Measurements from ENCODE around the gene TGIF1.

Gene TGIF1

DNA sequence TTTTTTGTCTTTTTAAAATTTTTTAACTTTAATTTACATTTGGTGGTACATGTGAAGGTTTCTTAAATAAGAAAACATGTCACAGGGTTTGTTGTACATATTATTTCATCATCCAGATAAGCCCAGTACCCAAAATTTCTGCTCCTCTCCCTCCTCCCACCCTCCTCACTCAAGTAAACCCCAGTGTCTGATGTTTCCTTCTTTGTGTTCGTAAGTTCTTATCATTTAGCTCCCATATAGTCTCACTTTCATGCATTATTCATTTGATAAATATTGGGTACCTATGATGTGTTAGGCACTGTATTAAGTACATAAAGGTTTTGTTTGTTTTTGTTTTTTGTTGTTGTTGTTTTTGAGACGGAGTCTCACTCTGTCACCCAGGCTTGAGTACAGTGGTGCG, 5.7 kb upstream of the TGIF1 start:
- CTCF ChIA-PET = no interaction called here
- TF ChIP-seq TARDBP (IDR thresholded peaks at IDR 0.05) = no peak
- no peak for TF ChIP-seq FOXM1 (IDR thresholded peaks at IDR 0.05; ENCODE audit: borderline replicate concordance)
- TF ChIP-seq ZNF384 (IDR thresholded peaks at IDR 0.05) = no peak
- TF ChIP-seq, protein P1, sequence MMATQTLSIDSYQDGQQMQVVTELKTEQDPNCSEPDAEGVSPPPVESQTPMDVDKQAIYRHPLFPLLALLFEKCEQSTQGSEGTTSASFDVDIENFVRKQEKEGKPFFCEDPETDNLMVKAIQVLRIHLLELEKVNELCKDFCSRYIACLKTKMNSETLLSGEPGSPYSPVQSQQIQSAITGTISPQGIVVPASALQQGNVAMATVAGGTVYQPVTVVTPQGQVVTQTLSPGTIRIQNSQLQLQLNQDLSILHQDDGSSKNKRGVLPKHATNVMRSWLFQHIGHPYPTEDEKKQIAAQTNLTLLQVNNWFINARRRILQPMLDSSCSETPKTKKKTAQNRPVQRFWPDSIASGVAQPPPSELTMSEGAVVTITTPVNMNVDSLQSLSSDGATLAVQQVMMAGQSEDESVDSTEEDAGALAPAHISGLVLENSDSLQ (IDR thresholded peaks at IDR 0.05) = no peak
- TF ChIP-seq LEF1 (IDR thresholded peaks at IDR 0.05; ENCODE audit: borderline replicate concordance) = no peak
- TF ChIP-seq CTBP1 (IDR thresholded peaks at IDR 0.05; ENCODE audit: borderline replicate concordance) = no peak
- no peak for TF ChIP-seq HDGF (IDR thresholded peaks at IDR 0.05; ENCODE audit: borderline replicate concordance)
- no peak for TF ChIP-seq SP1 (IDR thresholded peaks at IDR 0.05)
- no peak for TF ChIP-seq SUZ12 (IDR thresholded peaks at IDR 0.05)
- TF ChIP-seq FOXA1 (IDR thresholded peaks at IDR 0.05) = no peak
- TF ChIP-seq L3MBTL2 (conservative IDR thresholded peaks at IDR 0.05) = no peak
- no peak for TF ChIP-seq FOXK2 (IDR thresholded peaks at IDR 0.05)
- TF ChIP-seq BHLHE40 (IDR thresholded peaks at IDR 0.05; ENCODE audit: borderline replicate concordance) = no peak
- no peak for DNase-seq (ENCODE audit: extremely low spot score)
- POLR2A ChIA-PET = no interaction called here

DNA sequence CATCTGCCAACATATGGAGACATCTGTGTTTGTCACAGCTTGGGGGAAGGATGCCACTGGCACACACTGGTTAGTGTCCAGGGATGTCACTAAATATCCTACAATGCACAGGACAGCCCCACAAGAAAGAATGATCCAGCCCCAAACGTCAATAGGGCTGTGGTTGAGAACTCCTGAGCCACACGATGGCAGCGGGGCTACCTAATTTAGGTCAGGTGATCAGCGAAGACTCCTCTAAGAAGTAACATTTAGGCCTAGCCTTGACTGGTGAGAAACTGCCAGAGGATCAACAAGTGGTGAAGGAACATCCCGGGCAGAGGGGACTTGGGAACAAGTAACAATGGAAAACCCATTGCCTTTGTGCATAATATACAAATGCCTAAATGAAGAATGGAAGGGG, 5.0 kb upstream of the TGIF1 start:
- ChIA-PET POLR2A (no interaction called here), CTCF (no interaction called here)
- TF ChIP-seq ARNT (IDR thresholded peaks at IDR 0.05) = no peak
- TF ChIP-seq, protein P1 (IDR thresholded peaks at IDR 0.05) = no peak
- no peak for DNase-seq (ENCODE audit: extremely low spot score)

- POLR2A ChIA-PET = interaction anchor here (0.8 to 2.1 kb wide), 8 partner anchors 37 to 218 kb away, joined by 3 to 10 read pairs (median 4); no protein-coding TSS in a partner anchor
- CTCF ChIA-PET = interaction anchor here (0.6 kb wide), 1 partner anchor 16 kb away, joined by 3 read pairs; no protein-coding TSS in a partner anchor
- peak; percentile 6 for DNase-seq (ENCODE audit: extremely low spot score)
- TF ChIP-seq ELF4 (IDR thresholded peaks at IDR 0.05) (no peak), L3MBTL2 (conservative IDR thresholded peaks at IDR 0.05) (no peak), NFRKB (IDR thresholded peaks at IDR 0.05) (no peak), LEF1 (IDR thresholded peaks at IDR 0.05; ENCODE audit: borderline replicate concordance) (no peak), ZNF384 (IDR thresholded peaks at IDR 0.05) (no peak), FOXA1 (IDR thresholded peaks at IDR 0.05) (no peak), FOXM1 (IDR thresholded peaks at IDR 0.05; ENCODE audit: borderline replicate concordance) (no peak), HDGF (IDR thresholded peaks at IDR 0.05; ENCODE audit: borderline replicate concordance) (no peak), SUZ12 (IDR thresholded peaks at IDR 0.05) (no peak), SP1 (IDR thresholded peaks at IDR 0.05) (no peak)
- TF ChIP-seq, protein P1 (IDR thresholded peaks at IDR 0.05) = no peak
Measured at GRCh38 chr18:3447068-3447894, 2.7 kb upstream of the TGIF1 start.

DNA sequence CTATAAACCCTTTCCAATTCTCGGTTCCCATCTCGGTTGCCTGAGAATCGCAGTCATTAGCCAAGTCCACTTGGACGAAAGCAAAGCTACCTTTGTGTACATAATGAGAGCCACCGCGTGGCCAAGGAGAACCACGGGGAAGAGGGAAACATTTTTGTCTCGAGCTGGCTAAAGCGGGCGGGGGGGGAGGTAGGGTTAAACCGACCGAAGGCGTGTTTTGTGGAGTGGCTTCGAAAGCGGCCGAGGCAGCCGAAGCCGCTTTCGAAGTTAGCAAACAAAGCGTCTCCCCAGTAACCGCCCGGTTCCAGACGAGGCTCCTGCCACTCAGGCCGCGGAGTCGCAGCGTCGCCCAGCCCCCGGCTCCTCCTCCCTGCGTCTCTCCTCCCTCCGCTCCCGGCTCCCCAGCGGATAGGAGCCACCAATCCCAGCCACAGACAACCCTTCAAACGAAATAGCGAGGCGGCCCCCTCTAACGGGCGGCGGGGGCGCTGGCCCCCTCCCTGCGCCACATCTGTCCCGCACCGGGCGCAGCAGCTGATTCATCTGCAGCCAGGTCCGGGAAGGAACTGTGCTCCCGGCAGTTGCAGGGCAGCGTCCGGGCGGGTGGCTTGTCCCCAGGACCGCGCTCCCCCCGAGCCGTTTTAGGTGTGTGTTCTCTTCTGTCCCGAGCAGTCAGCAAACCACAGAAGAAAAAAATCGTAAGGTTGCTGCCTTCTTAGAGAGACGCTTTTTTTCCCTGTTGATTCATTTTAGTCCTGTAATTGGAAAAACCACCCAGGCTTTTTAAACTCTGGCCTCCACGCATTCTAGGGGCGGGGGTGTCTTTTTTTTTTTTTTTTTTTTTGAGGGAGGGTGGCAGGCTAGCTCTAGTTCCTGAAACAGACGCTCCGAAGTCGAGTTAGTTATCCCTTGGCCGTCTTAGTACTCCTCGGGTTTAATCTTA, 1.8 kb upstream of the TGIF1 start:
- CTCF ChIA-PET = interaction anchor here (0.6 to 0.7 kb wide), 2 partner anchors 15 to 222 kb away, joined by 3 to 9 read pairs; no protein-coding TSS in a partner anchor
- DNase-seq (ENCODE audit: extremely low spot score) = peak; percentile 59
- no peak for TF ChIP-seq ARNT (IDR thresholded peaks at IDR 0.05)
- TF ChIP-seq TARDBP (IDR thresholded peaks at IDR 0.05) = no peak
- no peak for TF ChIP-seq LEF1 (IDR thresholded peaks at IDR 0.05; ENCODE audit: borderline replicate concordance)
- TF ChIP-seq, protein P1 (IDR thresholded peaks at IDR 0.05) = peak; percentile 95
- TF ChIP-seq FOXM1 (IDR thresholded peaks at IDR 0.05; ENCODE audit: borderline replicate concordance) = peak; percentile 92
- no peak for TF ChIP-seq NFRKB (IDR thresholded peaks at IDR 0.05)
- peak; percentile 46 for TF ChIP-seq ZNF384 (IDR thresholded peaks at IDR 0.05)
- TF ChIP-seq FOXK2 (IDR thresholded peaks at IDR 0.05) = no peak
- TF ChIP-seq L3MBTL2 (conservative IDR thresholded peaks at IDR 0.05) = peak; percentile 80
- POLR2A ChIA-PET = interaction anchor here (0.8 to 2.1 kb wide), 11 partner anchors 37 to 217 kb away, joined by 3 to 10 read pairs (median 4); no protein-coding TSS in a partner anchor

DNA sequence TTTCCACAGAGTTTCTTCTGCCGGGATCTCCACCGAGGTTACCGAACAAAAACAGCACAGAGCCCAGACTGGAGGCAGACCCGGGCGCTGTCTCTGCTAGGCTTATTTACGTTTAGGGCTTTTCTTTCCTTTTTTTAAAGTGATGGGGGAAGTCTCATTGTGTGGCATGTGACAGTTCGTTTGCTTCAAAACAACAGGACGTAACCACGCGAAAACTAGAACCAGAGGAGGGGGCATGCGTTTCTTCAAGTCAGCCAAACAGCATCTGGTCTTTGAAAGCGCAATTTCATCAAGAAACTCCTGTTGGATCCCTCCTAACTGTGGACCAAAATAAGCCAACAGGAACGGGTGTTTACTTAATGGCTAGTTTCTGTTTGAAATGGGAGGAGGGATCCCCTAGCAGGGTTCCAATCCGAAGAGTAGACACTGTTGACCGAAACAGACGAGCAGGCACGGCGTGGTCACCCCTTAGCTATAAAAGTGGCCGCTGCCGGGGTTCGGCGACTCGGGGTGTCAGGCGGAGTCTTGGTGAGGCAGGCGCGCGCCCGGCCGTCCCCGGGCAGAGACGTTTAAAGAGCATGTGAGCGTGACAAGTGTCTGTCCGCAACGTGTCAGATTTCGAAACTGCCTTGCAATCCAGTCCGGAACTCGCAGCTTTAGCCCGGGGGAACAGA, 997 bp upstream of the TGIF1 start:
- no peak for DNase-seq (ENCODE audit: extremely low spot score)
- CTCF ChIA-PET = interaction anchor here (0.7 kb wide), 1 partner anchor 221 kb away, joined by 9 read pairs; no protein-coding TSS in a partner anchor
- POLR2A ChIA-PET = interaction anchor here (0.8 to 2.0 kb wide), 6 partner anchors 37 to 155 kb away, joined by 3 to 10 read pairs (median 4); no protein-coding TSS in a partner anchor
- TF ChIP-seq SP1 (IDR thresholded peaks at IDR 0.05) = no peak
- TF ChIP-seq CTBP1 (IDR thresholded peaks at IDR 0.05; ENCODE audit: borderline replicate concordance) = no peak
- TF ChIP-seq L3MBTL2 (conservative IDR thresholded peaks at IDR 0.05) = peak; percentile 10; the same call in 1 of the 2 replicates
- TF ChIP-seq BHLHE40 (IDR thresholded peaks at IDR 0.05; ENCODE audit: borderline replicate concordance) = no peak
- no peak for TF ChIP-seq FOXA1 (IDR thresholded peaks at IDR 0.05)
- no peak for TF ChIP-seq FOXK2 (IDR thresholded peaks at IDR 0.05)
- no peak for TF ChIP-seq SUZ12 (IDR thresholded peaks at IDR 0.05)
- TF ChIP-seq TARDBP (IDR thresholded peaks at IDR 0.05) = no peak

Data from HEK293T (cell line).